IMR-90 (cell line): ENCODE measurements around the gene OR52N2.

Experiments
- CEBPB ChIP-seq: IDR thresholded peaks from 2 replicates; pipeline ENCODE4 v1.6.1; 2012; ENCODE audit warnings: low read depth, low read length, improper control_type of control experiment
- CTCF ChIP-seq: conservative IDR thresholded peaks from 2 replicates; pipeline ENCODE4 v1.5.1; 2012; ENCODE audit warnings: mild to moderate bottlenecking, low read depth, low read length, improper control_type of control experiment
- ELK1 ChIP-seq: fragments of 150-350 bp; IDR thresholded peaks from 2 replicates; pipeline ENCODE4 v1.6.1; 2016; ENCODE audit warnings: low read depth, mild to moderate bottlenecking, low read length, moderate library complexity, borderline replicate concordance
- POLR2A ChIP-seq: IDR thresholded peaks from 2 replicates; pipeline ENCODE4 v1.6.1; 2012; ENCODE audit warnings: mild to moderate bottlenecking, low read depth, low read length
- RAD21 ChIP-seq: IDR thresholded peaks from 2 replicates; pipeline ENCODE4 v1.6.1; 2012; ENCODE audit warnings: low read length, improper control_type of control experiment
- RFX5 ChIP-seq: IDR thresholded peaks from 2 replicates; pipeline ENCODE4 v1.8.0; 2012; ENCODE audit warnings: low read depth, mild to moderate bottlenecking, low read length, moderate library complexity
- USF2 ChIP-seq: fragments of 150-350 bp; IDR thresholded peaks from 2 replicates; pipeline ENCODE4 v1.6.1; 2017; ENCODE audit warnings: mild to moderate bottlenecking, antibody characterized with exemption, low read length, low read depth

- TF ChIP-seq CEBPB (no peak), CTCF (no peak), POLR2A (no peak), RAD21 (no peak), USF2 (no peak), RFX5 (no peak), ELK1 (no peak)
These were observed 25.5 kb upstream of the OR52N2 start, which contains the start of gene OR52N5 for GRCh38 chr11:5783255-5783654.
